Body of pancreas (tissue), 4 donors: Measurements from ENCODE around the gene HLA-F.

Experiments
- CTCF ChIP-seq, 7 experiments: fragments of 450-650 bp in 4 of 7; fragments of 200-600 bp in 3 of 7; sonication (generic) in 3 of 7; IDR thresholded peaks; one replicate each; pipeline ENCODE4 v1.5.1; 2016 to 2019; ENCODE audit warnings: antibody characterized with exemption in 7 of 7
- POLR2A ChIP-seq, 3 donors: fragments of 450-650 bp; IDR thresholded peaks; one replicate each; pipeline ENCODE4 v1.6.1; 2016; ENCODE audit warnings: antibody characterized with exemption in 3 of 3, mild to moderate bottlenecking in 2 of 3

- TF ChIP-seq CTCF (IDR thresholded peaks at IDR 0.05) = no peak
- TF ChIP-seq POLR2A (IDR thresholded peaks at IDR 0.05) = no peak
These were observed 41.4 kb upstream of the HLA-F start for GRCh38 chr6:29681811-29682210.
